HG03280 (cell line): ENCODE data around the gene SNX22.

ENCODE experiments used
- ATAC-seq: cut with Tn5 transposase; IDR thresholded peaks from one replicate; pipeline ENCODE4 v1.9.1; 2021; ENCODE audit warnings: mild to moderate bottlenecking, moderate library complexity; ENCODE audit not compliant: unreplicated experiment

Gene SNX22

DNA sequence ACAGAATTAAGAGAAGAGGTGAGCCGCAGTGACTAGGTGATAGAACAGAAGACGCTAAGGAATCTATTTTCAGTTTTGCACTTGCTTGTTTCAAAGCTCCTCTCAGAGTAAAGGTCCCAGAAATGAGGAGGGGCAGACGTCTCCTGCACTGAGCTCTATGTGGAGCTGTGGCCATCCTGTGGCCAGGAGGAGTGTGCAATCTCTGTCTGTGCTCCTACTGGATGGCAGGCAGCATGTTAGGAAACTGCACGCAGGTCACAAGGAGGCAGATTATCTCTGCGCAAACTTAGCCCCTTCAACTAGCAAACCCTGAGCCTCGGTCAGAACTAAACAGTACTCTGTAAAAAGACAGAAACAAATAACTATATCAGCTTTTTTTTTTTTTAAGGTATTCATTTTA is 42.4 kb downstream of the SNX22 start:
- no peak for ATAC-seq

DNA sequence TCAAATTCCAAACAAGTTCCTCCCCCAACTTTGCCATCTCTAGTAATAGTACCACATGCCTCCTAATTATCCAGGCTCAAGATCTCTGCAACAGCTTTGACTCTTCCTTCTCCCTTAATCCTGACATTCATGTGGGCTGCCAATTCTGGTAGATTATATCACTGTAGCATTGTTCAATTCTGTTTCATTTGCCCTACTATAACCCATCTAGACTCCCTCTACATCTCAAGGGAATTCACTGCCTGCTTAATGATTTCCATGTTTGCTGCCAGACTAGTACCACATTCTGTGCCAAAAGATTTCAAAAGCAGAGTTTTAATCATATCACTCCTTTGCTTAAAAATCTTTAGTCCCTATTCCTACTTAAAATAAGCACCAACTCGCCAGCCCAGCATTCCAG is 45.9 kb downstream of the SNX22 start:
- ATAC-seq: no peak

- ATAC-seq: no peak
Observed at GRCh38 chr15:64205202-64205601, 53.7 kb downstream of the SNX22 start.
